NOMO-1 treated with dmso at 0.1 percent for 144 hours (cell line): ENCODE data around the gene VAMP4.
"Not testable (repeated sequence)": the region's sequence is repeated elsewhere in the genome, so short reads cannot be mapped to it uniquely, and the experiment has no call there.

Source experiments
- DNase-seq: peaks from one replicate; lab custom pipeline; 2025; ENCODE audit not compliant: unreplicated experiment; lab: John Stamatoyannopoulos, UW

Gene VAMP4

DNA sequence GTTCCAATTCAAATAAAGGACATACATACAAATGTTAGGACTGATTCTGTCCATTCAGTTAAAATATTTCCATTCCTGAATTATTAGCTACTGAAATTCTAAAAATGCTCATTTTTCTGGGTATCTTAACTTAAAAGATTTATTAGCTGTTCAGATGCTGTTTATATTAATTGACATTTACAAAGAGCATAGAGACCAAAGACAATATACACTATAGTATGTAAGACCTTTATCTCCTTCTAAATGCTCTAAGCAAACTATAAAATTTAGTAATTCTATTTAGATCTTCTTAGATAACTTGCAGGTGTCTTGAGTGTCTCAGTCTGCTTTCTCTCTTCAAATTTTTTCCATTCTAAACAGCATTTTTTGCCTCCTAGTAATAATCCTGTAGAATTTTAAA is 39.3 kb downstream of the VAMP4 start:
- no peak for DNase-seq

- DNase-seq: no peak
Observed at GRCh38 chr1:171699531-171699930, 42.3 kb downstream of the VAMP4 start.

- DNase-seq: not testable (repeated sequence)
Observed at GRCh38 chr1:171695772-171696171, 46.1 kb downstream of the VAMP4 start.

DNA sequence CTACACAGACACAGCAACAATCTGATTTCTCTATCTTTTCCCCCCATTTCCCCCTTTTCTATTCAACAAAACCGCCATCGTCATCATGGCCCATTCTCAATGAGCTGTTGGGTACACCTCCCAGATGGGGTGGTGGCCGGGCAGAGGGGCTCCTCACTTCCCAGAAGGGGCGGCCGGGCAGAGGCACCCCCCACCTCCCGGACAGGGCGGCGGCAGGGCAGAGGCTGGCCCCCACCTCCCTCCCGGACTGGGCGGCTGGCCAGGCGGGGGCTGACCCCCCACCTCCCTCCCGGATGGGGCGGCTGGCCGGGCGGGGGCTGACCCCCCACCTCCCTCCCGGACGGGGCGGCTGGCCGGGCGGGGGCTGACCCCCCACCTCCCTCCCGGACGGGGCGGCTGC is 48.3 kb downstream of the VAMP4 start:
- not testable (repeated sequence) for DNase-seq

DNA sequence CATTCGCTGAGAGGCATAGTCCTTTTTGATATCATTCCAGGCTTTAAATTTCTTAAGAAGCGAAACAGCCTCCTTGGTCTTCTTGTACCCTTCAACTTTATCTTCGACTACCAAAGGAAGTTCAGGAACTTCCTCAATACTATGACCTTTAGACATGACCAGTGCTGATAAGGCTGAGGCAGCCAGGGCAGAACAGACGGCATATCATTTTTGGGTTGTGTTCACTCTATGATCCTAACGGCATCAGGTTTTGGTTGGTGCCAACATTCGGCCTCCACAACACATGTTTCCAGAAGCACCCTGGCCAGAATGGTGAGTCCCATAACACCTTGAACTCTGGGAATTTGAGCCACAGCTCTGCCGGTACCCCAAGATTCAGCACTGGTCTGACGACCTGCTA is 58.0 kb downstream of the VAMP4 start:
- no peak for DNase-seq

- no peak for DNase-seq
Observed at GRCh38 chr1:171680339-171680738, 61.5 kb downstream of the VAMP4 start.

DNA sequence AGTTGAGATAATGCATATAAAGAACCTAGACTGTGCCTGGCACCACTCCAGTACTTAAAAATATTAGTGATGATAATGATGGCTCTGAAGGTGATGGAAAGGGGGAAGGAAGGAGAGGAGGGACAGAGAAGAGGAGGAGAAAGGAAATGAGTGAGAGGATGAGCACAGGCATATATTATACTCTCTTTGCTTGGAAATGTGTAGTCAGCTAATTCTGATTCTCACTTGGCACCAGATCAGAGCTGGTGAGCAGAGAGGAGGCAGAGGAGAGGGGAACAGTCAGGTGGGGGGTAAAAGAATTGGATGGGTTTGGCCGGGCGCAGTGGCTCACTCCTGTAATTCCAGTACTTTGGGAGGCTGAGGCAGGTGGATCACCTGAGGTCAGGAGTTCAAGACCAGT is 65.0 kb downstream of the VAMP4 start:
- no peak for DNase-seq

DNA sequence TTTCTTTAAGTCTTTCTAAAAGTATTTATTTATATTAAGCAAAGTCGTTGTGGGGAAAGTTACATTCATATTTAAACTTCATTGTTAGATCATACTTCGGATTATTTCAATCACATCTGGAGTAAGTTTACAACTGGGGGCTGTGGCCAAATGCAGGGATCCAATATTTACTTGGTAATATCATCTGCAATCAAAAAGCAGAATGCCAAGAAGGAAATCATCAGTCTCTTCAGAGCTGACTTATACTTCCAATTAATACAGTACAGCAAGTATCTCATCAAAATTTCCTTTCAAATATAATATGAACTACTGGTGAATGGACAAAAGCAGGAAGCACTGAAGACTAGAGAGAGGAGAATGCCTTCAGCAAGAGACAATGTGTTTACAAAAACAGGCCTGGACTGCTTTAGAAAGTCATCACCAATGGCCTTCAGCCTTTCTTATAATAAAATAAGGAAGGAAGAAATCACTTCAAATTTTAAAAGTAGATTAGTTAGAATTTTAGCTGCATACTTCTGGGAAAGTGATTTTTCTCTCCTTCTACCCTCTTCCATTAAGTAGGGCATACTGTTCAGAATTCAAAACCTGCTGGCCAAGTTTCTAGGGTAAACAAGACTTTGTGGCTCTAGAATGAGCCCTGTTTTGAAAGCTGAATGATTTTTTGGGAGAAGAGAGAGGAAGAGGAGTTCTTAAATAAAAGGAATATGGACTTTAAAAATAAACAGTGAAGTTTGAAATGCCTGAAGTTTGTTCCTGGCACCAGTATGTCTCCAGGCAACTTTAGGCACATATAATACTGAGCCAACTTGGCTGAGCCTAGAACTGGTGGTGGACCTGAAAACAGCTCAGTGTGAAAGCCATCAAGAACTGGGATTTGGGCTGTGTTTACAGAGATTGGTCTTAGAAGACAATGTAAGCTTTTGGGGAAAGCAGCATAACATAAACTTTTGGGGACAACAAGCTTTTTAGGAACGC is 67.1 kb downstream of the VAMP4 start:
- no peak for DNase-seq

GRCh38 chr1:171670739-171671138 is 71.1 kb downstream of the VAMP4 start:
- DNase-seq: no peak

- no peak for DNase-seq
Observed at GRCh38 chr1:171668372-171668771, 73.5 kb downstream of the VAMP4 start.

- no peak for DNase-seq
Observed at GRCh38 chr1:171666114-171666769, 75.6 kb downstream of the VAMP4 start.

DNA sequence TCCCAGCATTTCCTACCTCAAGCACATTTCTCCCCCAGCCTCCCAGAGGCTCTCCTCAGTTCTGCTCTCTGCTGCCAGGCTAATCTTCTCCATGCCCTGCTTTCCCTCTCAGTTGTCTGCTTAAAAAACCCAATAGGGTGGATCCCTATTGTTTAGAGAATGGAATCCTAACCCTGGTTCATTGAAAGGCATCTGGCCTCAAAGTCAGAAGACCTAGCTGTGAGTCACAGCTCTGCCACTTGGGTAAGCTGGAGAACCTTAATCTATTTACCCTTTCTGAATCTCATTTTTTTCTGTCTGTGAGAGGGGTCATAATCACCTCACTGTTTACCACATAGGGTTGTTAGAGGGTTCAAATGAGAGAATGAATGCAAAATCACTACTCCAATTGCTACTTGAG is 76.9 kb downstream of the VAMP4 start:
- DNase-seq: no peak

GRCh38 chr1:171663854-171664575 is 77.8 kb downstream of the VAMP4 start:
- DNase-seq: no peak

- DNase-seq: no peak
Observed at GRCh38 chr1:171663036-171663853, 78.6 kb downstream of the VAMP4 start.

DNA sequence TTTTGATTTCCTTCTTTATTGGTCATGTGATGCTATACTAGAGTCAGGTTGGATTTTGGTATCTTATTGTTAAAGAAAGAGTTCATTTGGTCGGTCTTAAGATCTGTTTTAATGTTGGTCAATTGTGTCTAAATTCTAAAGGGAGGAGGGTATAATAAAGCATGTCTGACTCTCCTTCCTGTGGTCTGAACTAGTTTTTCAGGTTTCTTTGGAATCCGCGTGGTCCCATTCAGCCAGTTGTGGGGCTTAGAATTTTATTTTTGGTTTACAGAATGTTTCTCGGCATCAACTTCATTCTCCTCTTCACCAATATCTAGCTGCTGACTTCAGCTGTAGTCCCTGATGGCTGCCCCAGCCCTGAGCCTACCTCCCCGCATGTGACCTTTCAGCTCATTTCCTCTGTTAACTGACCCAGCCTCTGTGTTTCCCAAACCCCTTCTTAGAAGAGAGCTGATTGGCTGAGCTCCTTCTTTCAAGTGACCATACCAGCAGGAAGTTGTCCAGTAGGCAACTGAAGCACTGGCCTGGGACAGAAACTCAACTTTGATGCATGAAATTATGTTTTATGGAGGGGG is 80.7 kb downstream of the VAMP4 start:
- DNase-seq: no peak

DNA sequence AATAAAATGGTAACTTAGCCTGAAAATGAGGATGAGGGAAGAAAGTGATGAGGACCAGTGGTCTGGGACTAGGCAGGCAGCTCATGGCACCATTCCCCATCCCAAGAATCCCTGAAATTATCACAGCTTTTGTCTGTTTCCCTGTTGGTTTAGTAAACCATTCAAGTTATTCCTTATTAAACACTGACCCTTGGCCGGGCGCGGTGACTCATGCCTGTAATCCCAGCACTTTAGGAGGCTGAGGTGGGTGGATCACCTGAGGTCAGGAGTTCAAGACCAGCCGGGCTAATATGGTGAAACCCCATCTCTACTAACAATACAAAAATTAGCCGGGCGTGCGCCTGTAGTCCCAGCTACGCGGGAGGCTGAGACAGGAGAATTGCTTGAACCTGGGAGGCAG is 85.7 kb downstream of the VAMP4 start:
- DNase-seq: not testable (repeated sequence)

DNA sequence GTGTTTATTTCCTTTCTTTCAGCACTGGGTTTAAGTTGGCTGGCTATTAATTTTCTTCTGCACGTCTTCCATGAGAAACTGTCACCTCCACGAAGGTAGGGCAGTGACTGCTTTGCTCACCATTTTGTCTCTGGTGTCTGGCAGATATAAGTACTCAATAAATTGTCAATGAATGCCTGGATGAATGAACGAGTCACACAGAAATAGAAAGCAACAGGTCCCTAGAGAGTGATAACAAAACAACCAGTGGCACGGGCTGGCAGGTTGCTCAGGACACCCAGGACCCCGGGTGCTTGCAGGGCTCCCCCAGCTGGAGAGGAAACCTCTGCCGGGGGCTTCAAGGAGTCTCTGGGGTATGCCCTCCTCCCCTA is 86.1 kb downstream of the VAMP4 start:
- no peak for DNase-seq

DNA sequence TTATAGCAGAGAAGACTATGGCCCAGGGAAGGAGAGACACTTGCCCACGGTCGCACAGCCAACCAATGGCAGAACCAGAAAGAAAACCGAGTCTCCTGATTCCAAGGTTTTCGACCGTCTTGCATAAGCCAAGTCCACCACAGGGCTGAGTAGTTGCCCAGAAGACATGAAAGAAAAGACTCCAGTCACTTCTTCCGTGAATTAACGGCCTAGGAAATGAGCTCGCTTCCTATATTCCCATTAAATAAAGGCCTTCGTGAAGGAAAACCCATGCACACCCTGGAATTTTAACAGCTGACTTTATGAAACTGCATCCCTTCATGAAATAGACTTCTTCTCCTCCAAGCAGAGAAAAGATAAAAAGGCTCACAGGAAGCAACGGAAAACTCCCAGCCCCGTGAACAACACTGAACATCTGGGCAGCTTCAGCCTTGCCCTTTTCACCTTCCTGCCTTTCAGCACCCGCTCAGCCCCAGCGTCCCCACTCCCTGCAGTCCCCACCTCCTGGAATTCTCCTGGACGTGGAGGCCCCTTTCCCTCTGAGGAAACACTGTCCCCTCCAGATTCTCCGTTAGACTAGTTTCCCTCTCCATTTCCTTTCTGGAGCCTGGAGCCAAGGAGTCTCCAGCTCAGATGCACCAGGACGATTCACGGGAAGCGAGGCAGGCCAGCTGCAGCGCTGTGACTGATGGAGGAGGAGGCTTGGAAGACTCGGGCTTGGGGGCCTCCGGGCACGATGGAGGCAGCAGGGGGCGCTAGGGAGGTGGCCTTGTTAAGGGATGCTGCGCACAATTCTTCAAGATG is 86.7 kb downstream of the VAMP4 start:
- DNase-seq: peak; percentile 21

- no peak for DNase-seq
Observed at GRCh38 chr1:171654201-171654941, 87.5 kb downstream of the VAMP4 start.
